AG09319 (cell line): Measurements from ENCODE around the gene GPR15LG.

ENCODE experiments used
- DNase-seq: peaks from one replicate; pipeline ENCODE4 v3.0.0-alpha.2; 2010; ENCODE audit warnings: low read depth; ENCODE audit errors: extremely low read depth
- CTCF ChIP-seq: IDR thresholded peaks from 2 replicates; pipeline ENCODE4 v1.5.1; 2011; ENCODE audit warnings: low read depth, mild to moderate bottlenecking, inconsistent platforms, low read length, moderate library complexity

GPR15LG gene

GRCh38 chr10:84196941-84197340 is 23.3 kb downstream of the GPR15LG start:
- no peak for DNase-seq
- no peak for TF ChIP-seq CTCF

GRCh38 chr10:84197643-84198042 is 24.0 kb downstream of the GPR15LG start:
- no peak for TF ChIP-seq CTCF
- DNase-seq = no peak

GRCh38 chr10:84198206-84198915 is 24.8 kb downstream of the GPR15LG start:
- DNase-seq = no peak
- TF ChIP-seq CTCF = no peak

- TF ChIP-seq CTCF = no peak
- no peak for DNase-seq
Measured at GRCh38 chr10:84200537-84201243, 27.1 kb downstream of the GPR15LG start.

- no peak for TF ChIP-seq CTCF
- DNase-seq = no peak
Measured at GRCh38 chr10:84201244-84201606, 27.6 kb downstream of the GPR15LG start.

GRCh38 chr10:84201682-84202081 is 28.1 kb downstream of the GPR15LG start:
- no peak for TF ChIP-seq CTCF
- DNase-seq = no peak

- TF ChIP-seq CTCF = no peak
- no peak for DNase-seq
Measured at GRCh38 chr10:84202349-84202748, 28.7 kb downstream of the GPR15LG start.
